ENCODE measurements around the gene PRCP.

PRCP gene

GRCh38 chr11:82890002-82890341 lies 10.3 kb downstream of the PRCP start:
- no peak for DNase-seq (ENCODE audit: low read depth)
- H3K4me3 ChIP-seq (ENCODE audit: low read length): no peak overlapping the region
- no peak for TF ChIP-seq CTCF (IDR thresholded peaks at IDR 0.05; ENCODE audit: insufficient read depth, low read depth, low read length, missing control alignments)

- TF ChIP-seq CTCF (IDR thresholded peaks at IDR 0.05; ENCODE audit: insufficient read depth, low read depth, low read length, missing control alignments): no peak
- no peak for DNase-seq (ENCODE audit: low read depth)
- no peak overlapping the region for H3K4me3 ChIP-seq (ENCODE audit: low read length)
These were observed 10.9 kb downstream of the PRCP start for GRCh38 chr11:82889133-82890001.

GRCh38 chr11:82883853-82884252 lies 16.4 kb downstream of the PRCP start:
- no peak for DNase-seq (ENCODE audit: low read depth)
- no peak for TF ChIP-seq CTCF (IDR thresholded peaks at IDR 0.05; ENCODE audit: insufficient read depth, low read depth, low read length, missing control alignments)
- H3K4me3 ChIP-seq (ENCODE audit: low read length): no peak overlapping the region

GRCh38 chr11:82874646-82875523 lies 25.3 kb downstream of the PRCP start:
- DNase-seq (ENCODE audit: low read depth): no peak
- H3K4me3 ChIP-seq (ENCODE audit: low read length): no peak overlapping the region
- no peak for TF ChIP-seq CTCF (IDR thresholded peaks at IDR 0.05; ENCODE audit: insufficient read depth, low read depth, low read length, missing control alignments)

GRCh38 chr11:82873919-82874333 lies 26.3 kb downstream of the PRCP start:
- no peak for DNase-seq (ENCODE audit: low read depth)
- no peak overlapping the region for H3K4me3 ChIP-seq (ENCODE audit: low read length)
- no peak for TF ChIP-seq CTCF (IDR thresholded peaks at IDR 0.05; ENCODE audit: insufficient read depth, low read depth, low read length, missing control alignments)

- TF ChIP-seq CTCF (IDR thresholded peaks at IDR 0.05; ENCODE audit: insufficient read depth, low read depth, low read length, missing control alignments): no peak
- H3K4me3 ChIP-seq (ENCODE audit: low read length): no peak overlapping the region
- DNase-seq (ENCODE audit: low read depth): no peak
These were observed 27.7 kb downstream of the PRCP start for GRCh38 chr11:82872377-82873150.
